ENCODE data around the gene STRBP.
"Not testable (repeated sequence)": the region's sequence is repeated elsewhere in the genome, so short reads cannot be mapped to it uniquely, and the experiment has no call there.

Gene STRBP

DNA sequence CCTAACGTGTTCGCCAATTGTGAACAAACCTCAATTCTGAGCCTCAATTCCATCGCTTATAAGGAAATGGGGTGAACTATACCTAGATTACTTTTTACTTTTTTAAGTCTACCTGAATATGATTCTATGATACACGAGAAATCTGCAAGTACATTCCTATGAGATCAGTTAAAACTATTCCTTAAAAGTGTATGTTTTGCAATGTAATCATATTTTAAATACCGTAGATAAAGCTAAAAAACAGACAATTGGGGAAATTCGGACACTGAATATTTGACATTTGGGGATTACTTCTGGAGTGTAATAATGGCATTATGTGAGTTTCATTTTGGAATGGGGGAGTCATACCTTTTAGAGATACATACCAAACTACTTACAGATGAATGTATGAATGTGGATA, 62.3 kb downstream of the STRBP start:
- DNase-seq (ENCODE audit: low read depth), result no peak
- no peak overlapping the region for H3K4me3 ChIP-seq (ENCODE audit: low read length)
- TF ChIP-seq, protein P1, sequence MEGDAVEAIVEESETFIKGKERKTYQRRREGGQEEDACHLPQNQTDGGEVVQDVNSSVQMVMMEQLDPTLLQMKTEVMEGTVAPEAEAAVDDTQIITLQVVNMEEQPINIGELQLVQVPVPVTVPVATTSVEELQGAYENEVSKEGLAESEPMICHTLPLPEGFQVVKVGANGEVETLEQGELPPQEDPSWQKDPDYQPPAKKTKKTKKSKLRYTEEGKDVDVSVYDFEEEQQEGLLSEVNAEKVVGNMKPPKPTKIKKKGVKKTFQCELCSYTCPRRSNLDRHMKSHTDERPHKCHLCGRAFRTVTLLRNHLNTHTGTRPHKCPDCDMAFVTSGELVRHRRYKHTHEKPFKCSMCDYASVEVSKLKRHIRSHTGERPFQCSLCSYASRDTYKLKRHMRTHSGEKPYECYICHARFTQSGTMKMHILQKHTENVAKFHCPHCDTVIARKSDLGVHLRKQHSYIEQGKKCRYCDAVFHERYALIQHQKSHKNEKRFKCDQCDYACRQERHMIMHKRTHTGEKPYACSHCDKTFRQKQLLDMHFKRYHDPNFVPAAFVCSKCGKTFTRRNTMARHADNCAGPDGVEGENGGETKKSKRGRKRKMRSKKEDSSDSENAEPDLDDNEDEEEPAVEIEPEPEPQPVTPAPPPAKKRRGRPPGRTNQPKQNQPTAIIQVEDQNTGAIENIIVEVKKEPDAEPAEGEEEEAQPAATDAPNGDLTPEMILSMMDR (IDR thresholded peaks at IDR 0.05; ENCODE audit: insufficient read depth, low read depth, low read length, missing control alignments), result no peak

GRCh38 chr9:123201083-123201482, 67.3 kb downstream of the STRBP start:
- TF ChIP-seq, protein P1 (IDR thresholded peaks at IDR 0.05; ENCODE audit: insufficient read depth, low read depth, low read length, missing control alignments), result no peak
- DNase-seq (ENCODE audit: low read depth), result no peak
- no peak overlapping the region for H3K4me3 ChIP-seq (ENCODE audit: low read length)

DNA sequence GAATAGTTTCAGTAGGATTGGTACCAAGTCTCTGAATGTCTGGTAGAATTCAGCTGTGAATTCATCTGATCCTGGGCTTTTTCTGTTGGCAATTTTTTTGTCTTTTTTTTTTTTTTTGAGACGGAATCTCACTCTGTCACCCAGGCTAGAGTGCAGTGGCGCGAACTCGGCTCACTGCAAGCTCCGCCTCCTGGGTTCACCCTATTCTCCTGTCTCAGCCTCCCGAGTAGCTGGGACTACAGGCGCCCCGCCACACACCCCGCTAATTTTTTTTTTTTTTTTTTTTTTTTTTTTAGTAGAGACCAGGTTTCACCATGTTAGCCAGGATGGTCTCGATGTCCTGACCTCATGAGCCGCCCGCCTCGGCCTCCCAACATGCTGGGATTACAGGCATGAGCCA, 67.9 kb downstream of the STRBP start:
- DNase-seq (ENCODE audit: low read depth), result not testable (repeated sequence)

DNA sequence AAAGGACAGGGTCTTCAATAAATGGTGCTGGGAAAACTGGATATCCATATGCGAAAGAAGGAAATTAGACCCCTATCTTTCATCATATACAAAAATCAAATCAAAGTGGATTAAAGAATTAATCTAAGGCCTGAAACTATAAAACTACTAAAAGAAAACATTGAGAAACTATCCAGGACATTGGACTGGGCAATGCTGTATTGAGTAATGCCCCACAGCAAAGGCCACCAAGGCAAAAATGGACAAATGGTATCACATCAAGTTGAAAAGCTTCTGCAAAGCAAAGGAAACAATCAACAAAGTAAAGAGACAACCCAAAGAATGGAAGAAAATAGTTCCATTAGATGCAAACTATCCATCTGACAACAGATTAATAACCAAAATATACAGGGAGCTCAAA, 72.3 kb downstream of the STRBP start:
- TF ChIP-seq, protein P1 (IDR thresholded peaks at IDR 0.05; ENCODE audit: insufficient read depth, low read depth, low read length, missing control alignments), result no peak
- H3K4me3 ChIP-seq (ENCODE audit: low read length), result no peak overlapping the region
- no peak for DNase-seq (ENCODE audit: low read depth)

More for the DNA sequence above, 67.9 kb downstream of the STRBP start:
- not testable (repeated sequence) for H3K4me3 ChIP-seq (ENCODE audit: low read length)

GRCh38 chr9:123194023-123194422, 74.4 kb downstream of the STRBP start:
- H3K4me3 ChIP-seq (ENCODE audit: low read length), result no peak overlapping the region
- no peak for DNase-seq (ENCODE audit: low read depth)
- TF ChIP-seq, protein P1 (IDR thresholded peaks at IDR 0.05; ENCODE audit: insufficient read depth, low read depth, low read length, missing control alignments), result no peak

DNA sequence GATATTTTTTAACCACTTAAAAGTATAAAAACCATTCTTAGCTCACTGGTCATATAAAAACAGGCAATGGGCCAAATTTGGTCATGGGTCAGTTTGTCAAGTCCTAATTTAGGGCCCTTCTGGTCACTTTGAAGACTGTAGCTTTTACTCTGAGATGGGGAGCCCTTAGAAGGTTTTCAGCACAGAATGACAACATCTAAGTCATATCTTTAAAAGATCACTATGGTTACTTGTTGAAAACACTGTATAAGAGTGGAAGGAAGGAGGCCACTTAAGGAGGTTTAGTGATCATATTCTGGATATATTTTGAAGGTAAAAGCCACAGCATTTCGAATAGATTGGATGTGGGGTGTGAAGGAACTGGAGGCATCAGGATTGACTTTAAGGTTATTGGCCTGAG, 76.7 kb downstream of the STRBP start:
- H3K4me3 ChIP-seq (ENCODE audit: low read length), result no peak overlapping the region
- TF ChIP-seq, protein P1 (IDR thresholded peaks at IDR 0.05; ENCODE audit: insufficient read depth, low read depth, low read length, missing control alignments), result no peak
- DNase-seq (ENCODE audit: low read depth), result no peak

DNA sequence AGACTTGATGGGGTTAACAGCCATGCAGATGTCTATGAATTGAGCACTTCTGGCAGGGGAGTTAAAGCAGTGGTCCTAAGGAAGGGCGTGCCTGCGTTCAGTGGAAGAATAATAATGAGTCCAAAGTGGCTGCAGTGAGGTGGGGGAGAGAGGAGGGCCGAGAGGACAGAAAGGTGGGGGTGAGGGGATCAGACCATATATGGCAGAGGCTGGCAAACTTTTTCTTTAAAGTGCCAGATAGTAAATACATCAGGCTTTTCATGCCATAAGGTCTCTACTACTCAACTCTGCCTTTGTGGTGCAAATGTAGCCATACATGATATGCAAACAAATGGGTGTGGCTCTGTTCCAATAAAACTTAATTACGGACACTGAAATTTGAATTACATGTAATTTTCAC, 77.1 kb downstream of the STRBP start:
- TF ChIP-seq, protein P1 (IDR thresholded peaks at IDR 0.05; ENCODE audit: insufficient read depth, low read depth, low read length, missing control alignments), result no peak
- no peak for DNase-seq (ENCODE audit: low read depth)
- no peak overlapping the region for H3K4me3 ChIP-seq (ENCODE audit: low read length)

- TF ChIP-seq, protein P1 (IDR thresholded peaks at IDR 0.05; ENCODE audit: insufficient read depth, low read depth, low read length, missing control alignments), result no peak
- no peak overlapping the region for H3K4me3 ChIP-seq (ENCODE audit: low read length)
- DNase-seq (ENCODE audit: low read depth), result no peak
These were observed 81.3 kb downstream of the STRBP start for GRCh38 chr9:123187131-123187530.

- DNase-seq (ENCODE audit: low read depth); H3K4me3 ChIP-seq (ENCODE audit: low read length): not testable (repeated sequence)
These were observed 82.4 kb downstream of the STRBP start for GRCh38 chr9:123186029-123186428.

All from epithelial cell of esophagus (primary cell).